HG02798 (cell line): Measurements from ENCODE around the gene GARS1.
"Not testable (repeated sequence)": the region's sequence is repeated elsewhere in the genome, so short reads cannot be mapped to it uniquely, and the experiment has no call there.

Experiments
- ATAC-seq: cut with Tn5 transposase; IDR thresholded peaks from one replicate; pipeline ENCODE4 v1.9.1; 2021; ENCODE audit warnings: mild to moderate bottlenecking; ENCODE audit not compliant: unreplicated experiment, poor library complexity

GARS1 gene

GRCh38 chr7:30618080-30618676 is 23.5 kb downstream of the GARS1 start:
- no peak for ATAC-seq

GRCh38 chr7:30618961-30619360 is 24.3 kb downstream of the GARS1 start:
- no peak for ATAC-seq

GRCh38 chr7:30625283-30625682 is 30.6 kb downstream of the GARS1 start:
- ATAC-seq = no peak

GRCh38 chr7:30627026-30627425 is 32.3 kb downstream of the GARS1 start:
- ATAC-seq = no peak

GRCh38 chr7:30630986-30631385 is 36.3 kb downstream of the GARS1 start:
- peak; percentile 76 for ATAC-seq

GRCh38 chr7:30633223-30633622 is 38.5 kb downstream of the GARS1 start:
- ATAC-seq = no peak

- ATAC-seq = peak; percentile 41
Observed at GRCh38 chr7:30634193-30634626, 39.5 kb downstream of the GARS1 start.

GRCh38 chr7:30634634-30635201 is 40.0 kb downstream of the GARS1 start:
- ATAC-seq = no peak

- no peak for ATAC-seq
Observed at GRCh38 chr7:30635798-30636197, 41.1 kb downstream of the GARS1 start.

GRCh38 chr7:30642322-30642721 is 47.6 kb downstream of the GARS1 start:
- not testable (repeated sequence) for ATAC-seq

GRCh38 chr7:30642789-30643188 is 48.1 kb downstream of the GARS1 start:
- no peak for ATAC-seq

- no peak for ATAC-seq
Observed at GRCh38 chr7:30644286-30644955, 49.7 kb downstream of the GARS1 start.

- ATAC-seq = no peak
Observed at GRCh38 chr7:30645661-30646060, 51.0 kb downstream of the GARS1 start.

GRCh38 chr7:30646154-30646553 is 51.5 kb downstream of the GARS1 start:
- no peak for ATAC-seq

- no peak for ATAC-seq
Observed at GRCh38 chr7:30647589-30648364, 53.1 kb downstream of the GARS1 start.

- ATAC-seq = no peak
Observed at GRCh38 chr7:30648744-30649540, 54.3 kb downstream of the GARS1 start.

- no peak for ATAC-seq
Observed at GRCh38 chr7:30649717-30650420, 55.2 kb downstream of the GARS1 start.

- ATAC-seq = no peak
Observed at GRCh38 chr7:30650421-30650808, 55.7 kb downstream of the GARS1 start.

GRCh38 chr7:30652132-30652531 is 57.5 kb downstream of the GARS1 start:
- ATAC-seq = no peak
